OCI-LY3 (cell line): ENCODE results near the gene TLN1.

Source experiments
- EZH2phosphoT487 ChIP-seq: fragments of 200-600 bp; shearing (Covaris generic); IDR thresholded peaks from 2 replicates; pipeline ENCODE4 v1.6.1; 2018; ENCODE audit warnings: antibody characterized with exemption, mixed run types, low read depth
- TF ChIP-seq, protein P1 (sequence below): fragments of 200-600, 300-600 bp; sonication (generic); IDR thresholded peaks from 2 replicates; pipeline ENCODE4 v1.5.1; 2014; ENCODE audit warnings: antibody characterized with exemption, low read length, low read depth

- TF ChIP-seq, protein P1, sequence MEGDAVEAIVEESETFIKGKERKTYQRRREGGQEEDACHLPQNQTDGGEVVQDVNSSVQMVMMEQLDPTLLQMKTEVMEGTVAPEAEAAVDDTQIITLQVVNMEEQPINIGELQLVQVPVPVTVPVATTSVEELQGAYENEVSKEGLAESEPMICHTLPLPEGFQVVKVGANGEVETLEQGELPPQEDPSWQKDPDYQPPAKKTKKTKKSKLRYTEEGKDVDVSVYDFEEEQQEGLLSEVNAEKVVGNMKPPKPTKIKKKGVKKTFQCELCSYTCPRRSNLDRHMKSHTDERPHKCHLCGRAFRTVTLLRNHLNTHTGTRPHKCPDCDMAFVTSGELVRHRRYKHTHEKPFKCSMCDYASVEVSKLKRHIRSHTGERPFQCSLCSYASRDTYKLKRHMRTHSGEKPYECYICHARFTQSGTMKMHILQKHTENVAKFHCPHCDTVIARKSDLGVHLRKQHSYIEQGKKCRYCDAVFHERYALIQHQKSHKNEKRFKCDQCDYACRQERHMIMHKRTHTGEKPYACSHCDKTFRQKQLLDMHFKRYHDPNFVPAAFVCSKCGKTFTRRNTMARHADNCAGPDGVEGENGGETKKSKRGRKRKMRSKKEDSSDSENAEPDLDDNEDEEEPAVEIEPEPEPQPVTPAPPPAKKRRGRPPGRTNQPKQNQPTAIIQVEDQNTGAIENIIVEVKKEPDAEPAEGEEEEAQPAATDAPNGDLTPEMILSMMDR, result no peak
- no peak for TF ChIP-seq EZH2phosphoT487
Observed at GRCh38 chr9:35757226-35757891, 25.4 kb upstream of the TLN1 start.
